ENCODE measurements around the gene FMNL2.

The FMNL2 gene

GRCh38 chr2:152602750-152603149 is 267.8 kb downstream of the FMNL2 start:
- Histone ChIP-seq H3K27ac (ENCODE audit: low read length) (no peak overlapping the region), H3K4me2 (ENCODE audit: low read depth, low read length) (no peak overlapping the region), H3F3A (ENCODE audit: insufficient read depth, low read length) (no peaks in the 10 kb centered on the region), H3K27me3 (replicated peaks; ENCODE audit: insufficient read depth, low read length) (no peaks in the 10 kb centered on the region), H3K9me3 (replicated peaks; ENCODE audit: insufficient read depth, low read length) (no peaks in the 10 kb centered on the region), H4K20me1 (ENCODE audit: insufficient read depth, low read length) (no peaks in the 10 kb centered on the region), H3K9me2 (replicated peaks; ENCODE audit: insufficient read depth, low read length) (no peaks in the 10 kb centered on the region), H3K4me1 (ENCODE audit: low read length) (peaks cover 7% of the 10 kb centered on the region; the same call in 1 of the 2 replicates), H2AFZ (ENCODE audit: low read length) (no peak overlapping the region), H3K36me3 (replicated peaks; ENCODE audit: insufficient read depth, low read length) (no peaks in the 10 kb centered on the region), H3K4me3 (ENCODE audit: low read length) (no peak overlapping the region), H3K79me2 (ENCODE audit: low read length) (no peaks in the 10 kb centered on the region), H3K9ac (ENCODE audit: low read length) (no peak overlapping the region)
- no peak for TF ChIP-seq CTCF (IDR thresholded peaks at IDR 0.05; ENCODE audit: low read length)
- no peak for TF ChIP-seq EZH2phosphoT487 (IDR thresholded peaks at IDR 0.05; ENCODE audit: low read length)
- no peak for TF ChIP-seq EZH2 (optimal IDR thresholded peaks at IDR 0.05; ENCODE audit: low read depth, low read length)
- no peak for DNase-seq

GRCh38 chr2:152603166-152603565 is 268.2 kb downstream of the FMNL2 start:
- no peaks in the 10 kb centered on the region for H3K9me3 ChIP-seq (replicated peaks; ENCODE audit: insufficient read depth, low read length)
- no peak overlapping the region for H2AFZ ChIP-seq (ENCODE audit: low read length)
- TF ChIP-seq EZH2 (optimal IDR thresholded peaks at IDR 0.05; ENCODE audit: low read depth, low read length): no peak
- TF ChIP-seq CTCF (IDR thresholded peaks at IDR 0.05; ENCODE audit: low read length): no peak
- no peak for TF ChIP-seq EZH2phosphoT487 (IDR thresholded peaks at IDR 0.05; ENCODE audit: low read length)
- H3K4me3 ChIP-seq (ENCODE audit: low read length): no peak overlapping the region
- H3K79me2 ChIP-seq (ENCODE audit: low read length): no peaks in the 10 kb centered on the region
- no peak for DNase-seq
- no peaks in the 10 kb centered on the region for H3K27me3 ChIP-seq (replicated peaks; ENCODE audit: insufficient read depth, low read length)
- H3K4me1 ChIP-seq (ENCODE audit: low read length): peaks cover 7% of the 10 kb centered on the region; the same call in 1 of the 2 replicates
- no peak overlapping the region for H3K9ac ChIP-seq (ENCODE audit: low read length)
- no peak overlapping the region for H3K4me2 ChIP-seq (ENCODE audit: low read depth, low read length)
- H3K9me2 ChIP-seq (replicated peaks; ENCODE audit: insufficient read depth, low read length): no peaks in the 10 kb centered on the region
- no peak overlapping the region for H3K27ac ChIP-seq (ENCODE audit: low read length)
- no peaks in the 10 kb centered on the region for H3K36me3 ChIP-seq (replicated peaks; ENCODE audit: insufficient read depth, low read length)
- H3F3A ChIP-seq (ENCODE audit: insufficient read depth, low read length): no peaks in the 10 kb centered on the region
- no peaks in the 10 kb centered on the region for H4K20me1 ChIP-seq (ENCODE audit: insufficient read depth, low read length)

GRCh38 chr2:152606081-152606480 is 271.1 kb downstream of the FMNL2 start:
- Histone ChIP-seq H3F3A (ENCODE audit: insufficient read depth, low read length) (no peaks in the 10 kb centered on the region), H3K4me1 (ENCODE audit: low read length) (peaks cover 7% of the 10 kb centered on the region; the same call in 1 of the 2 replicates), H3K79me2 (ENCODE audit: low read length) (no peaks in the 10 kb centered on the region), H3K9me3 (replicated peaks; ENCODE audit: insufficient read depth, low read length) (no peaks in the 10 kb centered on the region), H3K27ac (ENCODE audit: low read length) (no peak overlapping the region), H3K9me2 (replicated peaks; ENCODE audit: insufficient read depth, low read length) (no peaks in the 10 kb centered on the region), H3K9ac (ENCODE audit: low read length) (no peak overlapping the region), H3K27me3 (replicated peaks; ENCODE audit: insufficient read depth, low read length) (no peaks in the 10 kb centered on the region), H3K36me3 (replicated peaks; ENCODE audit: insufficient read depth, low read length) (no peaks in the 10 kb centered on the region), H2AFZ (ENCODE audit: low read length) (no peak overlapping the region), H3K4me3 (ENCODE audit: low read length) (no peak overlapping the region), H4K20me1 (ENCODE audit: insufficient read depth, low read length) (no peaks in the 10 kb centered on the region), H3K4me2 (ENCODE audit: low read depth, low read length) (no peak overlapping the region)
- TF ChIP-seq CTCF (IDR thresholded peaks at IDR 0.05; ENCODE audit: low read length) (no peak), EZH2phosphoT487 (IDR thresholded peaks at IDR 0.05; ENCODE audit: low read length) (no peak), EZH2 (optimal IDR thresholded peaks at IDR 0.05; ENCODE audit: low read depth, low read length) (no peak)
- DNase-seq: no peak

All from MM.1S (cell line).